ENCODE measurements around the gene PHYHD1. TPM values are rescaled to one million over a fixed set of nuclear protein-coding genes. Genes with fewer than 3 reads are reported as not detected.

Gene PHYHD1
- total RNA-seq, 1 donor from 2014 or later: 6.0 TPM

DNA sequence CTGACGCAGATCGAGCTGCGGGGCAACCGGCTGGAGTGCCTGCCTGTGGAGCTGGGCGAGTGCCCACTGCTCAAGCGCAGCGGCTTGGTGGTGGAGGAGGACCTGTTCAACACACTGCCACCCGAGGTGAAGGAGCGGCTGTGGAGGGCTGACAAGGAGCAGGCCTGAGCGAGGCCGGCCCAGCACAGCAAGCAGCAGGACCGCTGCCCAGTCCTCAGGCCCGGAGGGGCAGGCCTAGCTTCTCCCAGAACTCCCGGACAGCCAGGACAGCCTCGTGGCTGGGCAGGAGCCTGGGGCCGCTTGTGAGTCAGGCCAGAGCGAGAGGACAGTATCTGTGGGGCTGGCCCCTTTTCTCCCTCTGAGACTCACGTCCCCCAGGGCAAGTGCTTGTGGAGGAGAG lies 4.6 kb upstream of the PHYHD1 start:
- no peak for TF ChIP-seq CTCF (IDR thresholded peaks at IDR 0.05)
- Mint-ChIP-seq H3K9me3 (ENCODE audit: unreplicated experiment) (no peaks in the 10 kb centered on the region), H3K4me3 (ENCODE audit: unreplicated experiment) (no peak overlapping the region), H3K36me3 (ENCODE audit: unreplicated experiment) (peaks cover 16% of the 10 kb centered on the region), H3K4me1 (ENCODE audit: unreplicated experiment) (peaks cover 48% of the 10 kb centered on the region), H3K27ac (ENCODE audit: unreplicated experiment) (peak overlapping the region; percentile 36), H3K27me3 (ENCODE audit: unreplicated experiment) (no peaks in the 10 kb centered on the region)
- DNase-seq (ENCODE audit: extremely low spot score, unreplicated experiment): no peak

- no peaks in the 10 kb centered on the region for H3K9me3 Mint-ChIP-seq (ENCODE audit: unreplicated experiment)
- H3K27me3 Mint-ChIP-seq (ENCODE audit: unreplicated experiment): no peaks in the 10 kb centered on the region
- peaks cover 46% of the 10 kb centered on the region for H3K4me1 Mint-ChIP-seq (ENCODE audit: unreplicated experiment)
- H3K36me3 Mint-ChIP-seq (ENCODE audit: unreplicated experiment): peaks cover 16% of the 10 kb centered on the region
- H3K4me3 Mint-ChIP-seq (ENCODE audit: unreplicated experiment): no peak overlapping the region
- no peak for TF ChIP-seq CTCF (IDR thresholded peaks at IDR 0.05)
- peak overlapping the region; percentile 63 for H3K27ac Mint-ChIP-seq (ENCODE audit: unreplicated experiment)
- no peak for DNase-seq (ENCODE audit: extremely low spot score, unreplicated experiment)
Measured at GRCh38 chr9:128916745-128917144, 4.0 kb upstream of the PHYHD1 start.

DNA sequence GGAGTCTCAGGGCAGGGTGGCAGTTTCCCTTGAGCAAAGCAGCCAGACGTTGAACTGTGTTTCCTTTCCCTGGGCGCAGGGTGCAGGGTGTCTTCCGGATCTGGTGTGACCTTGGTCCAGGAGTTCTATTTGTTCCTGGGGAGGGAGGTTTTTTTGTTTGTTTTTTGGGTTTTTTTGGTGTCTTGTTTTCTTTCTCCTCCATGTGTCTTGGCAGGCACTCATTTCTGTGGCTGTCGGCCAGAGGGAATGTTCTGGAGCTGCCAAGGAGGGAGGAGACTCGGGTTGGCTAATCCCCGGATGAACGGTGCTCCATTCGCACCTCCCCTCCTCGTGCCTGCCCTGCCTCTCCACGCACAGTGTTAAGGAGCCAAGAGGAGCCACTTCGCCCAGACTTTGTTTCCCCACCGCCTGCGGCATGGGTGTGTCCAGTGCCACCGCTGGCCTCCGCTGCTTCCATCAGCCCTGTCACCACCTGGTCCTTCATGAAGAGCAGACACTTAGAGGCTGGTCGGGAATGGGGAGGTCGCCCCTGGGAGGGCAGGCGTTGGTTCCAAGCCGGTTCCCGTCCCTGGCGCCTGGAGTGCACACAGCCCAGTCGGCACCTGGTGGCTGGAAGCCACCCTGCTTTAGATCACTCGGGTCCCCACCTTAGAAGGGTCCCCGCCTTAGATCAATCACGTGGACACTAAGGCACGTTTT lies 3.5 kb upstream of the PHYHD1 start:
- H3K4me1 Mint-ChIP-seq (ENCODE audit: unreplicated experiment): peaks cover 44% of the 10 kb centered on the region
- H3K36me3 Mint-ChIP-seq (ENCODE audit: unreplicated experiment): peaks cover 16% of the 10 kb centered on the region
- peak overlapping the region; percentile 63 for H3K27ac Mint-ChIP-seq (ENCODE audit: unreplicated experiment)
- no peaks in the 10 kb centered on the region for H3K27me3 Mint-ChIP-seq (ENCODE audit: unreplicated experiment)
- TF ChIP-seq CTCF (IDR thresholded peaks at IDR 0.05): no peak
- no peak for DNase-seq (ENCODE audit: extremely low spot score, unreplicated experiment)
- H3K9me3 Mint-ChIP-seq (ENCODE audit: unreplicated experiment): no peaks in the 10 kb centered on the region
- H3K4me3 Mint-ChIP-seq (ENCODE audit: unreplicated experiment): no peak overlapping the region

DNA sequence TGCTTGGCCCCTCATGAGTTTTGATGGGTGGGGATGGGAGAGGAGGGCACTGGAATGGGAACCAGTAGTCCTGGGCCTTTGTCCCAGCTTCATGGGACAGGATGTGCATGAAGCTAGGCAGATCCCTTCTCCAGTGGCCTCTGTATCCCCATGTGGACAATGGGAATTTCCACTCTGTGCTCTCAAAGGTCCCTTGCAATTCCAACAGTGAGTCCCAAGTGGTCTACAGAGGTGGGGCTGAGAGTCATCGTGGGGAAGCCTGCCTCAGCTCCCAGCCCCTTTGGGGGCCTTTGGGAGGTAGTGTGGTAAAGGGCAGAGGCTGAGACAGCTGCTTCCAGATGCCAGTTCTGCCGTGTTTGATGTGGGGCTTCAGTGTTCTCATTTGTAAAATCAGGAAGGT lies 1.9 kb upstream of the PHYHD1 start:
- Mint-ChIP-seq H3K27ac (ENCODE audit: unreplicated experiment) (no peak overlapping the region), H3K4me3 (ENCODE audit: unreplicated experiment) (no peak overlapping the region), H3K36me3 (ENCODE audit: unreplicated experiment) (peaks cover 16% of the 10 kb centered on the region), H3K4me1 (ENCODE audit: unreplicated experiment) (peaks cover 31% of the 10 kb centered on the region), H3K27me3 (ENCODE audit: unreplicated experiment) (no peaks in the 10 kb centered on the region), H3K9me3 (ENCODE audit: unreplicated experiment) (no peaks in the 10 kb centered on the region)
- no peak for DNase-seq (ENCODE audit: extremely low spot score, unreplicated experiment)
- TF ChIP-seq CTCF (IDR thresholded peaks at IDR 0.05): no peak

GRCh38 chr9:128919402-128920089 lies 1.2 kb upstream of the PHYHD1 start:
- DNase-seq (ENCODE audit: extremely low spot score, unreplicated experiment): no peak
- H3K9me3 Mint-ChIP-seq (ENCODE audit: unreplicated experiment): no peaks in the 10 kb centered on the region
- H3K27ac Mint-ChIP-seq (ENCODE audit: unreplicated experiment): no peak overlapping the region

More at GRCh38 chr9:128919402-128920089, 1.2 kb upstream of the PHYHD1 start:
- H3K36me3 Mint-ChIP-seq (ENCODE audit: unreplicated experiment): peaks cover 16% of the 10 kb centered on the region
- H3K4me3 Mint-ChIP-seq (ENCODE audit: unreplicated experiment): no peak overlapping the region
- H3K27me3 Mint-ChIP-seq (ENCODE audit: unreplicated experiment): no peaks in the 10 kb centered on the region
- TF ChIP-seq CTCF (IDR thresholded peaks at IDR 0.05): no peak
- peaks cover 31% of the 10 kb centered on the region for H3K4me1 Mint-ChIP-seq (ENCODE audit: unreplicated experiment)
